H1 (cell line): ENCODE data around the gene ZNF180. TPM values are rescaled to one million over a fixed set of nuclear protein-coding genes. Genes with fewer than 3 reads are reported as not detected.

Experiments
- CTCF ChIA-PET: fragments of 300-600 bp; sonication (Branson Sonifier 250); formaldehyde crosslinking; loops from one replicate; lab custom pipeline; 2021; ENCODE audit not compliant: partially characterized antibody; lab: Charles Lee
- POLR2A ChIA-PET: fragments of 300-600 bp; sonication (Branson Sonifier 250); formaldehyde crosslinking; loops from one replicate; lab custom pipeline; 2021; ENCODE audit warnings: inconsistent platforms; ENCODE audit not compliant: partially characterized antibody; lab: Charles Lee
- DNase-seq, 2 experiments: peaks; one replicate each; pipeline versions ENCODE4 v3.0.0 to v3.0.0-alpha.2; 2010 to 2022; ENCODE audit warnings: low spot score in 2 of 2, low read depth in 1 of 2, mixed read lengths in 1 of 2
- FAIRE-seq: peaks from 2 replicates; lab custom pipeline; 2011; peaks lifted over from hg19 to GRCh38; lab: Jason Lieb, UNC
- H2AFZ ChIP-seq: 2 replicates; pipeline ENCODE4 v1.8.1; 2012; ENCODE audit warnings: low read length, inconsistent platforms
- H2AK5ac ChIP-seq: 2 replicates; pipeline ENCODE4 v1.6.1; 2013; ENCODE audit warnings: low read depth, low read length
- H2BK120ac ChIP-seq: replicated peaks from 2 replicates; pipeline ENCODE3; 2013; ENCODE audit warnings: low read depth, low read length, inconsistent platforms
- H2BK12ac ChIP-seq: 2 replicates; pipeline ENCODE4 v1.6.1; 2013; ENCODE audit warnings: low read depth, low read length
- H2BK15ac ChIP-seq: 2 replicates; pipeline ENCODE4 v1.6.1; 2013; ENCODE audit warnings: low read length
- H2BK20ac ChIP-seq: 2 replicates; pipeline ENCODE4 v1.6.1; 2013; ENCODE audit warnings: low read length
- H2BK5ac ChIP-seq: 2 replicates; pipeline ENCODE4 v1.6.1; 2013; ENCODE audit warnings: low read depth, low read length
- H3K14ac ChIP-seq: 2 replicates; pipeline ENCODE4 v1.6.1; 2013; ENCODE audit warnings: inconsistent platforms; ENCODE audit not compliant: insufficient read length
- H3K18ac ChIP-seq: 2 replicates; pipeline ENCODE4 v1.6.1; 2013; ENCODE audit warnings: low read length; ENCODE audit errors: extremely low read depth
- H3K23ac ChIP-seq: 2 replicates; pipeline ENCODE4 v1.6.1; 2013; ENCODE audit warnings: inconsistent platforms; ENCODE audit not compliant: insufficient read length
- H3K23me2 ChIP-seq: 2 replicates; pipeline ENCODE4 v1.6.1; 2013; ENCODE audit warnings: low read depth, low read length
- H3K27ac ChIP-seq: 2 replicates; pipeline ENCODE4 v1.6.1; 2011; ENCODE audit warnings: low read depth, low read length, inconsistent platforms
- H3K27me3 ChIP-seq, 4 experiments: replicated peaks in 1 of 4; 1 replicate in 1 of 4; 2 replicates in 3 of 4; pipeline versions ENCODE4 v1.6.1 to v1.8.1; 2011 to 2013; ENCODE audit warnings: low read length in 3 of 4, mild to moderate bottlenecking in 3 of 4, inconsistent platforms in 2 of 4, mixed read lengths in 2 of 4, moderate library complexity in 1 of 4; ENCODE audit not compliant: control insufficient read depth in 3 of 4, insufficient read depth in 3 of 4; ENCODE audit errors: extremely low read depth in 1 of 4
- H3K36me3 ChIP-seq, 4 experiments: 2 replicates each; pipeline versions ENCODE4 v1.6.1 to v1.8.1; 2011 to 2013; ENCODE audit warnings: mild to moderate bottlenecking in 4 of 4, low read length in 3 of 4, moderate library complexity in 2 of 4, control low read depth in 1 of 4, inconsistent platforms in 1 of 4; ENCODE audit not compliant: insufficient read depth in 4 of 4, control insufficient read depth in 2 of 4
- H3K4ac ChIP-seq: replicated peaks from 2 replicates; pipeline ENCODE3; 2013; ENCODE audit warnings: low read length, low read depth, mixed read lengths, inconsistent platforms; ENCODE audit not compliant: insufficient read length
- H3K4me1 ChIP-seq, 4 experiments: replicated peaks in 1 of 4; 1 replicate in 1 of 4; 2 replicates in 3 of 4; pipeline versions ENCODE4 v1.6.1 to v1.8.1; 2011 to 2013; ENCODE audit warnings: low read length in 3 of 4, inconsistent platforms in 2 of 4, mixed read lengths in 1 of 4; ENCODE audit not compliant: insufficient read depth in 4 of 4, control insufficient read depth in 3 of 4
- H3K4me2 ChIP-seq, 2 experiments: 2 replicates each; pipeline versions ENCODE4 v1.6.1 to v1.8.1; 2011 to 2013; ENCODE audit warnings: low read depth in 2 of 2, low read length in 2 of 2, control low read depth in 1 of 2, inconsistent platforms in 1 of 2, mild to moderate bottlenecking in 1 of 2; ENCODE audit not compliant: insufficient read depth in 1 of 2
- H3K4me3 ChIP-seq, 4 experiments: fragments of 200-600, 300-600 bp in 1 of 4; sonication (generic), shearing (Covaris generic), sonication (Bioruptor Twin) in 1 of 4; 2 replicates each; pipeline versions ENCODE4 v1.5.1 to v1.8.1; 2011 to 2016; ENCODE audit warnings: low read length in 4 of 4, low read depth in 3 of 4, control low read depth in 2 of 4, inconsistent platforms in 2 of 4, mild to moderate bottlenecking in 2 of 4, mixed read lengths in 1 of 4, moderate library complexity in 1 of 4; ENCODE audit not compliant: insufficient read depth in 2 of 4; ENCODE audit errors: extremely low read depth in 1 of 4
- H3K56ac ChIP-seq: replicated peaks from 2 replicates; pipeline ENCODE3; 2013; ENCODE audit warnings: low read depth, mild to moderate bottlenecking, mixed read lengths, low read length, inconsistent platforms; ENCODE audit not compliant: insufficient read length
- H3K79me1 ChIP-seq: 2 replicates; pipeline ENCODE4 v1.6.1; 2013; ENCODE audit warnings: low read depth, low read length, control low read depth
- H3K79me2 ChIP-seq, 2 experiments: 2 replicates each; pipeline versions ENCODE4 v1.6.1 to v1.8.1; 2012 to 2013; ENCODE audit warnings: low read length in 2 of 2, mild to moderate bottlenecking in 2 of 2, inconsistent platforms in 1 of 2; ENCODE audit not compliant: insufficient read depth in 2 of 2, control insufficient read depth in 1 of 2
- H3K9ac ChIP-seq, 4 experiments: replicated peaks in 1 of 4; 1 replicate in 1 of 4; 2 replicates in 3 of 4; pipeline versions ENCODE4 v1.6.1 to v1.8.1; 2011 to 2013; ENCODE audit warnings: low read depth in 3 of 4, low read length in 3 of 4, control low read depth in 2 of 4, mild to moderate bottlenecking in 2 of 4, moderate library complexity in 2 of 4, inconsistent platforms in 1 of 4; ENCODE audit errors: extremely low read depth in 1 of 4
- H3K9me3 ChIP-seq, 2 experiments: 2 replicates each; pipeline versions ENCODE4 v1.6.1 to v1.8.1; 2012 to 2013; ENCODE audit warnings: mild to moderate bottlenecking in 2 of 2, moderate library complexity in 2 of 2, control low read depth in 1 of 2, inconsistent platforms in 1 of 2, low read depth in 1 of 2, low read length in 1 of 2, mixed read lengths in 1 of 2; ENCODE audit not compliant: insufficient read depth in 2 of 2
- H4K20me1 ChIP-seq, 2 experiments: replicated peaks in 1 of 2; 2 replicates each; pipeline versions ENCODE3 to v1.8.1; 2011 to 2013; ENCODE audit warnings: inconsistent platforms in 2 of 2, low read length in 2 of 2, mild to moderate bottlenecking in 1 of 2; ENCODE audit not compliant: insufficient read depth in 2 of 2, control insufficient read depth in 1 of 2
- H4K5ac ChIP-seq: 2 replicates; pipeline ENCODE4 v1.6.1; 2013; ENCODE audit warnings: low read length, low read depth, mixed read lengths, inconsistent platforms; ENCODE audit not compliant: insufficient read length
- H4K8ac ChIP-seq: 2 replicates; pipeline ENCODE4 v1.8.0; 2013; ENCODE audit warnings: mild to moderate bottlenecking, moderate library complexity, low read length, inconsistent platforms; ENCODE audit not compliant: insufficient read depth; ENCODE audit errors: extremely low read depth
- H4K91ac ChIP-seq: replicated peaks from 2 replicates; pipeline ENCODE3; 2013; ENCODE audit warnings: low read length, mixed read lengths, inconsistent platforms; ENCODE audit not compliant: insufficient read length
- ASH2L ChIP-seq: fragments of 200-600, 300-600 bp; sonication (generic); IDR thresholded peaks from one replicate; pipeline ENCODE4 v1.7.1; 2017; ENCODE audit warnings: low read length
- BCL11A ChIP-seq, 2 experiments: IDR thresholded peaks; one replicate each; pipeline ENCODE4 v1.6.1; 2011; ENCODE audit warnings: low read depth in 2 of 2, low read length in 2 of 2, mild to moderate bottlenecking in 2 of 2
- CEBPB ChIP-seq: IDR thresholded peaks from 2 replicates; pipeline ENCODE4 v1.6.1; 2012; ENCODE audit warnings: low read depth, low read length
- CHD2 ChIP-seq: IDR thresholded peaks from 2 replicates; pipeline ENCODE4 v1.6.1; 2012; ENCODE audit warnings: low read length, improper control_type of control experiment
- CTBP2 ChIP-seq: IDR thresholded peaks from 2 replicates; pipeline ENCODE4 v1.7.0; 2011; ENCODE audit warnings: borderline replicate concordance, mild to moderate bottlenecking, moderate library complexity, mixed read lengths, low read length; ENCODE audit not compliant: insufficient read depth, insufficient read length
- NRF1 ChIP-seq: IDR thresholded peaks from 2 replicates; pipeline ENCODE4 v1.6.1; 2011; ENCODE audit warnings: mild to moderate bottlenecking, low read depth, low read length, improper control_type of control experiment
- POLR2A ChIP-seq, 2 experiments: IDR thresholded peaks; 1 replicate in 1 of 2; 2 replicates in 1 of 2; pipeline ENCODE4 v1.6.1; 2011; ENCODE audit warnings: low read depth in 2 of 2, low read length in 2 of 2, mild to moderate bottlenecking in 2 of 2; ENCODE audit errors: control extremely low read depth in 1 of 2
- POU5F1 ChIP-seq: IDR thresholded peaks from 2 replicates; pipeline ENCODE4 v1.6.1; 2011; ENCODE audit warnings: low read depth, mild to moderate bottlenecking, low read length, moderate library complexity
- RXRA ChIP-seq: IDR thresholded peaks from 2 replicates; pipeline ENCODE4 v1.6.1; 2011; ENCODE audit warnings: low read depth, mild to moderate bottlenecking, low read length, moderate library complexity; ENCODE audit not compliant: insufficient read depth
- SIX5 ChIP-seq: IDR thresholded peaks from 2 replicates; pipeline ENCODE4 v1.6.1; 2011; ENCODE audit warnings: mild to moderate bottlenecking, low read depth, low read length
- SUZ12 ChIP-seq: fragments of 200-600 bp; sonication (generic); IDR thresholded peaks from 2 replicates; pipeline ENCODE4 v1.6.1; 2012; ENCODE audit warnings: mild to moderate bottlenecking, inconsistent platforms, low read length, moderate library complexity, mixed read lengths
- YY1 ChIP-seq: IDR thresholded peaks from 2 replicates; pipeline ENCODE4 v1.6.1; 2011; ENCODE audit warnings: low read depth, mild to moderate bottlenecking, low read length
- WGBS, 2 experiments: shearing (Covaris generic) in 1 of 2; methylation state at CpG; one replicate each; pipeline versions ENCODE4 v1.1.6 to v1.1.7; 2013 to 2015; ENCODE audit warnings: low lambda C conversion rate in 2 of 2, mixed read lengths in 2 of 2, inconsistent platforms in 1 of 2, low coverage in 1 of 2, missing lambda C conversion rate in 1 of 2; ENCODE audit not compliant: insufficient replicate concordance in 2 of 2, insufficient coverage in 1 of 2, insufficient read length in 1 of 2; ENCODE audit errors: extremely low coverage in 1 of 2, missing lambda C conversion rate in 1 of 2; 5-methylcytosine and 5-hydroxymethylcytosine counted together
- polyA plus RNA-seq, 7 experiments: library from polyadenylated mRNA; depleted of rRNA in 3 of 7; stranded (reverse) in 5 of 7; unstranded in 2 of 7; fragments of >200 nt in 5 of 7; fragments of 200-250 nt in 2 of 7; gene quantifications; 1 replicate in 5 of 7; 2 replicates in 1 of 7; 4 replicates in 1 of 7; pipeline versions ENCODE4 v1.2.1 to v1.2.3, GENCODE V29; 2011 to 2013; ENCODE audit warnings: missing spikeins in 2 of 7, mixed read lengths in 2 of 7
- total RNA-seq: library from RNA; stranded (reverse); fragmentation: NEBNext Ultra II Directional; extraction: Animal tissue kit (Norgen Biotek cat#: 25700); gene quantifications from 2 replicates; pipeline ENCODE4 v1.2.1, GENCODE V29; 2021
- TF ChIP-seq, protein P1 (sequence below), 3 experiments: IDR thresholded peaks; 1 replicate in 2 of 3; 2 replicates in 1 of 3; pipeline versions ENCODE4 v1.5.1 to v1.6.1; 2011; ENCODE audit warnings: low read length in 3 of 3, mild to moderate bottlenecking in 3 of 3, inconsistent platforms in 2 of 3, low read depth in 1 of 3, moderate library complexity in 1 of 3; ENCODE audit not compliant: insufficient read depth in 1 of 3; ENCODE audit errors: control extremely low read depth in 1 of 3

Gene ZNF180
- total and polyA plus RNA-seq, 2 of the 8 experiments (the other 6 are each of a cell fraction or from before 2014, with no cell fraction given): 1.3 to 8.5 TPM

GRCh38 chr19:44527554-44527953 lies 27.2 kb upstream of the ZNF180 start:
- ChIA-PET CTCF (no interaction called here), POLR2A (no interaction called here)
- no peak overlapping the region for H3K56ac ChIP-seq
- H3K27me3 ChIP-seq: no peaks in the 10 kb centered on the region
- H3K23ac ChIP-seq: no peak overlapping the region
- H4K91ac ChIP-seq: no peak overlapping the region
- H3K4ac ChIP-seq: no peak overlapping the region
- H4K5ac ChIP-seq: no peak overlapping the region
- no peak overlapping the region for H2BK20ac ChIP-seq
- no peak for DNase-seq
- H2BK12ac ChIP-seq: no peak overlapping the region
- no peaks in the 10 kb centered on the region for H3K79me1 ChIP-seq
- H2BK15ac ChIP-seq: no peak overlapping the region
- no peak overlapping the region for H3K4me3 ChIP-seq
- H2AK5ac ChIP-seq: no peak overlapping the region
- no peak overlapping the region for H3K27ac ChIP-seq
- H3K79me2 ChIP-seq: no peaks in the 10 kb centered on the region
- H3K14ac ChIP-seq: no peak overlapping the region
- no peak overlapping the region for H2BK120ac ChIP-seq
- no peak overlapping the region for H2BK5ac ChIP-seq
- H2AFZ ChIP-seq: no peak overlapping the region
- no peak overlapping the region for H3K18ac ChIP-seq
- H3K4me1 ChIP-seq: no peaks in the 10 kb centered on the region
- H4K20me1 ChIP-seq: no peaks in the 10 kb centered on the region
- 80% methylated on average over 7 of the region's 7 CpGs; no CpG with 5 or more reads in 1 of the 2 experiments for WGBS, 2 experiments
- H3K23me2 ChIP-seq: no peaks in the 10 kb centered on the region; the same call in 1 of the 2 replicates
- no peak overlapping the region for H4K8ac ChIP-seq
- no peaks in the 10 kb centered on the region for H3K36me3 ChIP-seq
- H3K9me3 ChIP-seq: peaks cover 49 to 66% of the 10 kb centered on the region in 2 experiments; a peak in 3 of 4 replicates
- H3K9ac ChIP-seq: no peak overlapping the region
- no peak overlapping the region for H3K4me2 ChIP-seq
- FAIRE-seq: no peak
- TF ChIP-seq SUZ12 (no peak), ASH2L (no peak), YY1 (no peak), RXRA (no peak), CHD2 (no peak), SIX5 (no peak), POLR2A (IDR thresholded peaks at IDR 0.05; ENCODE audit: control extremely low read depth in 1 of 2, low read depth in 2 of 2, low read length in 2 of 2) (no peak), BCL11A (IDR thresholded peaks at IDR 0.05; ENCODE audit: low read depth in 2 of 2, low read length in 2 of 2) (no peak), CEBPB (no peak), NRF1 (no peak), POU5F1 (no peak), CTBP2 (no peak)
- TF ChIP-seq, protein P1, sequence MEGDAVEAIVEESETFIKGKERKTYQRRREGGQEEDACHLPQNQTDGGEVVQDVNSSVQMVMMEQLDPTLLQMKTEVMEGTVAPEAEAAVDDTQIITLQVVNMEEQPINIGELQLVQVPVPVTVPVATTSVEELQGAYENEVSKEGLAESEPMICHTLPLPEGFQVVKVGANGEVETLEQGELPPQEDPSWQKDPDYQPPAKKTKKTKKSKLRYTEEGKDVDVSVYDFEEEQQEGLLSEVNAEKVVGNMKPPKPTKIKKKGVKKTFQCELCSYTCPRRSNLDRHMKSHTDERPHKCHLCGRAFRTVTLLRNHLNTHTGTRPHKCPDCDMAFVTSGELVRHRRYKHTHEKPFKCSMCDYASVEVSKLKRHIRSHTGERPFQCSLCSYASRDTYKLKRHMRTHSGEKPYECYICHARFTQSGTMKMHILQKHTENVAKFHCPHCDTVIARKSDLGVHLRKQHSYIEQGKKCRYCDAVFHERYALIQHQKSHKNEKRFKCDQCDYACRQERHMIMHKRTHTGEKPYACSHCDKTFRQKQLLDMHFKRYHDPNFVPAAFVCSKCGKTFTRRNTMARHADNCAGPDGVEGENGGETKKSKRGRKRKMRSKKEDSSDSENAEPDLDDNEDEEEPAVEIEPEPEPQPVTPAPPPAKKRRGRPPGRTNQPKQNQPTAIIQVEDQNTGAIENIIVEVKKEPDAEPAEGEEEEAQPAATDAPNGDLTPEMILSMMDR (IDR thresholded peaks at IDR 0.05; ENCODE audit: control extremely low read depth in 1 of 3, insufficient read depth in 1 of 3, low read depth in 1 of 3, low read length in 3 of 3): no peak
